Measurements from ENCODE around the gene WRAP73.

WRAP73 gene

DNA sequence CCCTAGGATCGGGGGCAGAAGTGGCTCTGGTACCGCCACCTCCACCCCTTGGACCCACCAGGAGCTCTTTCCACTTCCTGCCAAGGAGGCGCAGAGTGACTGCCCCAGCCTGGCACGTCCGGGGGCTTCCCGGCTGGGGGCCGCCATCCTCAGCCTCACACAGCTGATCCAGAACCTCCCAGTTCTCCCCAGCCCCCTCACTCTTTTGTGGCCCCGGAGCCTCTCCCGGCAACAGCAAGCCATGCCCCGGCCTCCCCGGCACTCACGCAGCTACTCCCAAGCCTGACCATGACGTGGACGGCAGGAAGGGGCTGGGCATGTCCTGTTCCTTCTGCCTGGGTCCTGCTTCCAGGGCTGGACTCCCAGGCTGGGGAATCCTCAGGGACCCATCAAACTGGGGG, 19.5 kb upstream of the WRAP73 start:
- TF ChIP-seq CTCF (IDR thresholded peaks at IDR 0.05; ENCODE audit: low read depth, low read length), result no peak
- peak in 1 of 2 donors; percentile 16 for DNase-seq (ENCODE audit: low read depth in 2 of 2)
- no peak overlapping the region for H3K4me3 ChIP-seq (replicated peaks in 1 of 2; ENCODE audit: low read depth in 2 of 2, low read length in 2 of 2)

- TF ChIP-seq CTCF (IDR thresholded peaks at IDR 0.05; ENCODE audit: low read depth, low read length), result no peak
- H3K4me3 ChIP-seq (replicated peaks in 1 of 2; ENCODE audit: low read depth in 2 of 2, low read length in 2 of 2), result no peak overlapping the region
- DNase-seq (ENCODE audit: low read depth in 2 of 2), result peak; percentile 32 to 40
Measured at GRCh38 chr1:3668585-3669300, 18.8 kb upstream of the WRAP73 start.

- no peak for DNase-seq (ENCODE audit: low read depth in 2 of 2)
- TF ChIP-seq CTCF (IDR thresholded peaks at IDR 0.05; ENCODE audit: low read depth, low read length), result no peak
- no peak overlapping the region for H3K4me3 ChIP-seq (replicated peaks in 1 of 2; ENCODE audit: low read depth in 2 of 2, low read length in 2 of 2)
Measured at GRCh38 chr1:3668148-3668547, 18.2 kb upstream of the WRAP73 start.

DNA sequence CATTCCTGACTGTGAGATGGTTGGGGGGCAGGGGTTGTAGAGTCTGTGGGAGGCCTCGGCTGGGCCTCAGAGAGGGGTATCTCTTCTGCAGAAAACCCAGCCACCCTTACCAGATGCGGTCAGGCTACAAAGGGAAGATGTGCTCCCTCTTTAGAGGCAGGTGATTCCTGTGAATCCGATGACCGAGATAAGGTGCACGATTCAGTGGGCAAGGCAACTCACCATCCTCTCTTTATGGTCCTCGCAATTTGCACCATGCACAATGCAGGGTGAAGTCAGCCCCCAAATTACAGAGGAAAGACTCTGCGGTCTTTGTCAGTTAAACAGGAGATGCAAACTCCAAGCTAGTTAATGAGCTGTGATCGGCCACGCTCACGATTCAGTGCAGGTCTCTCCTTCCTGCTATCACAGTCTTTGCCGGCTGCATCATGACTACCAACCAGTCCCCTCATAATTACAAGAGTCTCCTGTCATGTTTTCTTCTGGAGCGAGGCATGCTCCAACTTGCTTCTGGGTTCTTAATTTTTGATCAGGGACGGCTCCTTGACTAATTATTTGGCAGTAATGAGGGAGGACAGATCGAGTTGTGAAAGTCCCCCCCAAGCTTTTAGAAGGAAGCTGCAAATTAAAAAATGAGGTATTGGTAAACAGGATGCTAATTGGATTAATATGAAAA, 14.9 kb upstream of the WRAP73 start:
- DNase-seq (ENCODE audit: low read depth in 2 of 2), result no peak
- no peak for TF ChIP-seq CTCF (IDR thresholded peaks at IDR 0.05; ENCODE audit: low read depth, low read length)
- H3K4me3 ChIP-seq (replicated peaks in 1 of 2; ENCODE audit: low read depth in 2 of 2, low read length in 2 of 2), result no peak overlapping the region

DNA sequence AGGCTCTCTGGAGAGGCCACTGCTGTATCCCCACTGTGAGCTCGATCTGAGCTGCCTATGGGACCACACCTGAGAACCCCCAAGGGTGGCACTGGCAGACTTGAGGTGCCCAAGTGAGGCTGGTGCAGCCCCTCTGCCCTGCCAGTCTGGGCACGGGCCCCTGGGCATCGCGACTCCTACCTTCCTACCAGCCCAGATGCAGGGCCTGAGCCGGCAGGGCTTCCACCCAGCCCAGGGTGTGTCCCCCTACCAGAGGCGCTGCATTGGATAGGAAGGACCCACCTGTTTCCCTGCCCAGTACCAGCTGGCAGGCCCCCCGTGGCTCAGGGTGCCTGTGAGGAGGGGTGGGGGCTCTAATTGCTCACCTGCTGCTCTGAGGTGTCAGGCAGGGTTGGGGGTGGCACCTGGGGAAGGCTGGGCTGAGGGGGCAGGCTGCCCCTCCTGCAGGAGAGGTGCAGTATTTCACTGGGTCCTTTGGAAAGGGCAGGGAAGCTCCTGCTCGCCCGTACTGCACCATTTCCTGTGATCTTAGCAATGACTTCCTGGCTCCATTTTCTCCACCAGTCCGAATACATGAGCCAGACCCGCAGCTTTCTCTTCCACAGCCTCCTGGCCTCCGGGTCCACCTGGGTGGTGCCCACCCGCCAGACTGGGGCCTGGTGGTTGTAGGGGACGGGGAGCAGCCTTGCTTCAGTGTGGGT, 14.2 kb upstream of the WRAP73 start:
- no peak for DNase-seq (ENCODE audit: low read depth in 2 of 2)
- H3K4me3 ChIP-seq (replicated peaks in 1 of 2; ENCODE audit: low read depth in 2 of 2, low read length in 2 of 2), result no peak overlapping the region
- TF ChIP-seq CTCF (IDR thresholded peaks at IDR 0.05; ENCODE audit: low read depth, low read length), result no peak

DNA sequence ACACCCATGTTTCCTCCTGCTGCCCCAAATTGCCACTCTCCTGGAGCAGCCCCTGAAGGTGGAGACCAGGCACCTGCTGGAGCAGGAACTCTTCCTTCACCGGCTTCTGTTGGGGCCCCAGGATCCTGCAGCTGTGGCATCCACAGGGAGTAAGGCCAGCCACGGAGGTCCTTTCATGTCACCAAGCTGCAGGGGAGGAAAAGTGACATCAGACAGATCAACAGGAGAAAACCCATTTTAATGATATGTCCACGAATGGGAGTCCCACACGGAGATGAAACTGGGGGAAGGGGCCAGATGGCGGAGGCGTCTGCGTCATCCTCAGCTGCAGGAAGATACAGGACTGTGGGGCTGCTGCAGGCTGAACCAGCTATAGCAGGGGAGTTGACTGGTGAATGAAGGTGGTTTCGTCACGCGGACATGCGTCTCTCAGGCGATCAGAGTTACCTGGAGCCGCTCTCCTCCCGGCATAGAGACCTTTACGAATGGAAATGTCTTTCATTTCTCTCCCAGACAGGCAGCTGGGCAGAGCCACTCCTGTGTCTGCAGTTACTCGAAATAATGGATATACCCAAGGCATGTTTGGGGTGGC, 12.3 kb upstream of the WRAP73 start:
- TF ChIP-seq CTCF (IDR thresholded peaks at IDR 0.05; ENCODE audit: low read depth, low read length), result no peak

More for the DNA sequence above, 12.3 kb upstream of the WRAP73 start:
- no peak for DNase-seq (ENCODE audit: low read depth in 2 of 2)
- H3K4me3 ChIP-seq (replicated peaks in 1 of 2; ENCODE audit: low read depth in 2 of 2, low read length in 2 of 2), result no peak overlapping the region

Measured in cardiac fibroblast (primary cell).